ENCODE data around the gene PTRHD1. TPM values are rescaled to one million over a fixed set of nuclear protein-coding genes. Genes with fewer than 3 reads are reported as not detected.

The PTRHD1 gene
- total and polyA plus RNA-seq, 2 of the 8 experiments (the other 6 are each of a cell fraction or from before 2014, with no cell fraction given), result 46.2 to 91.9 TPM

DNA sequence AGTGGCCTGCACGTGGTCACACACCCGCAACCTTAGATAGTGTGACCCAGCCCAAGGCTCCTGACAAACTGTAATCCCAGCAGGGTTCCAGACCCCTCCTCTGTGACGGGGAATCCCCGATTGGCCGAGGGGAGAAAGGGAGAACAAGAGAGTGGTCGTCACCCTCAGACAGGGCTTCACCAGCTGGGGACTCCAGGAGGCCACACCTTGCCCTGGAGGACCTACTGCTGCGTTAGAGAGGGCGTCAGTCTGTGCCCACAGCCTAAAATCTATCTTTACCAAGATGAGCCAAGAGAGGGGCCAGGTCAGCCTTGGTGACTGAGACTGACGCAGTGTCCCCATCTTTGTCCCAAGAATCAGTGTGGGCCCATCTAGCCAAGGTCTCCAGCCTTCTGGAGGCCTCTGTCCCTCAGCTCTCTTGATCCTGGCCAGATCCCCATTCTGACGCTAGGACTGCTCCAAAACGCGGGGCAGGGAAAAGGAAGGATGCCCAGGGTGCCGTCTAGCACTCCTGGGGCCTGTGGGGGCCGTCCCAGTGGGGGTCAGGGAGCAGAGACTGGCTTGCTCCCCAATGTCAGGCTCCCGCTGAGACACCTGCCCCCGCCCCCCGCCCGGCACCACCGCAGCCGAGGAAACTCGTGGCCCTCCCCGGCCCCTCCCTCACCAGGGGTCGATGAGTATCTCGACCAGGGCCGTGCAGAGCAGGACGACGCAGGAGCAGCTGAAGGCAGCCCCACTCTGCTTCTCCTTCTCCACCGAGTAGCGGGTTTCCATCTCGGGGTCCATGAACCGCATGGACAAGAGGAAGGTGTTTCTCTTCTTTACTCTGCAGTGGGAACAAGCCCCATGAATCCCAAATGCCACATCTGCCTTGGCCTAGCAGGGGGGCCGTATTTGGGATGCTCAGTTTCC lies 40.9 kb upstream of the PTRHD1 start:
- Histone ChIP-seq H3K18ac (ENCODE audit: extremely low read depth, low read length) (no peak overlapping the region; the same call in 1 of the 2 replicates), H3K14ac (ENCODE audit: insufficient read length) (no peak overlapping the region), H2BK15ac (ENCODE audit: low read length) (0 out of 2 replicates have a peak overlapping the region, but pooled peaks have one; percentile 29), H2AK5ac (ENCODE audit: low read depth, low read length) (no peak overlapping the region), H2BK5ac (ENCODE audit: low read depth, low read length) (no peak overlapping the region; the same call in 1 of the 2 replicates), H3K9me3 (ENCODE audit: insufficient read depth in 2 of 2, low read depth in 1 of 2, low read length in 1 of 2) (peaks cover 2 to 13% of the 10 kb centered on the region in 2 experiments; a peak in 1 of 4 replicates), H2AFZ (ENCODE audit: low read length) (no peak overlapping the region), H2BK120ac (replicated peaks; ENCODE audit: low read depth, low read length) (no peak overlapping the region), H3K4ac (replicated peaks; ENCODE audit: insufficient read length, low read depth, low read length) (no peak overlapping the region), H4K20me1 (replicated peaks in 1 of 2; ENCODE audit: control insufficient read depth in 1 of 2, insufficient read depth in 2 of 2, low read length in 2 of 2) (no peaks in the 10 kb centered on the region), H4K8ac (ENCODE audit: extremely low read depth, insufficient read depth, low read length) (no peak overlapping the region; the same call in 1 of the 2 replicates), H3K27ac (ENCODE audit: low read depth, low read length) (no peak overlapping the region), H3K36me3 (ENCODE audit: control insufficient read depth in 2 of 4, insufficient read depth in 4 of 4, low read length in 3 of 4) (peaks cover 0 to 16% (median 2%) of the 10 kb centered on the region in 4 experiments; a peak in 4 of 8 replicates), H3K23ac (ENCODE audit: insufficient read length) (no peak overlapping the region), H4K91ac (replicated peaks; ENCODE audit: insufficient read length, low read length) (no peak overlapping the region), H3K4me1 (replicated peaks in 1 of 4; ENCODE audit: control insufficient read depth in 3 of 4, insufficient read depth in 4 of 4, low read length in 3 of 4) (peaks cover 0 to 14% (median 6%) of the 10 kb centered on the region in 4 experiments; a peak in 5 of 7 replicates), H3K4me2 (ENCODE audit: insufficient read depth in 1 of 2, low read depth in 2 of 2, low read length in 2 of 2) (no peak overlapping the region), H3K27me3 (replicated peaks in 1 of 4; ENCODE audit: control insufficient read depth in 3 of 4, extremely low read depth in 1 of 4, insufficient read depth in 3 of 4, low read length in 3 of 4) (no peaks in the 10 kb centered on the region), H2BK20ac (ENCODE audit: low read length) (no peak overlapping the region), H4K5ac (ENCODE audit: insufficient read length, low read depth, low read length) (no peak overlapping the region), H3K4me3 (ENCODE audit: extremely low read depth in 1 of 4, insufficient read depth in 2 of 4, low read depth in 3 of 4, low read length in 4 of 4) (no peak overlapping the region), H3K79me2 (ENCODE audit: control insufficient read depth in 1 of 2, insufficient read depth in 2 of 2, low read length in 2 of 2) (no peaks in the 10 kb centered on the region; a peak in 1 of 4 replicates), H3K23me2 (ENCODE audit: low read depth, low read length) (no peaks in the 10 kb centered on the region), H3K9ac (replicated peaks in 1 of 4; ENCODE audit: extremely low read depth in 1 of 4, low read depth in 3 of 4, low read length in 3 of 4) (no peak overlapping the region), H3K56ac (replicated peaks; ENCODE audit: insufficient read length, low read depth, low read length) (no peak overlapping the region), H2BK12ac (ENCODE audit: low read depth, low read length) (no peak overlapping the region), H3K79me1 (ENCODE audit: low read depth, low read length) (no peaks in the 10 kb centered on the region; the same call in 1 of the 2 replicates)
- no peak for DNase-seq (ENCODE audit: low read depth in 1 of 2, low spot score in 2 of 2)
- 90% methylated on average over 29 of the region's 32 CpGs; no CpG with 5 or more reads in 1 of the 2 experiments for WGBS, 2 experiments (ENCODE audit: extremely low coverage in 1 of 2, insufficient coverage in 1 of 2, insufficient read length in 1 of 2, insufficient replicate concordance in 2 of 2, low coverage in 1 of 2, low lambda C conversion rate in 2 of 2, missing lambda C conversion rate in 1 of 2)
- ChIA-PET POLR2A (ENCODE audit: partially characterized antibody) (interaction anchor here (1.6 kb wide), 1 partner anchor 12 kb away, joined by 6 read pairs; no protein-coding TSS in a partner anchor), CTCF (ENCODE audit: partially characterized antibody) (interaction anchor here (0.6 to 1.1 kb wide), 4 partner anchors 15 to 424 kb away, joined by 3 to 9 read pairs (median 4); no protein-coding TSS in a partner anchor)
- FAIRE-seq, result no peak
- no peak for TF ChIP-seq RNF2 (IDR thresholded peaks at IDR 0.05; ENCODE audit: borderline replicate concordance, low read depth, low read length, missing control alignments, poor library complexity, severe bottlenecking)
- TF ChIP-seq JUN (IDR thresholded peaks at IDR 0.05; ENCODE audit: low read depth, low read length), result no peak
- no peak for TF ChIP-seq SIX5 (IDR thresholded peaks at IDR 0.05; ENCODE audit: low read depth, low read length)
